Measurements from ENCODE around the gene TIGD6. TPM values are rescaled to one million over a fixed set of nuclear protein-coding genes. Genes with fewer than 3 reads are reported as not detected.

TIGD6 gene
- total RNA-seq, 2 donors from 2014 or later = 3.8 to 4.7 TPM

GRCh38 chr5:150021491-150022157 is 21.2 kb upstream of the TIGD6 start:
- DNase-seq (ENCODE audit: low spot score) = no peak
- intact Hi-C loops (cut with DNase I) = no loop called here

- DNase-seq (ENCODE audit: low spot score) = no peak
- intact Hi-C loops (cut with DNase I) = no loop called here
Observed at GRCh38 chr5:150020249-150020648, 19.8 kb upstream of the TIGD6 start.

GRCh38 chr5:150017226-150018005 is 17.0 kb upstream of the TIGD6 start:
- no peak for DNase-seq (ENCODE audit: low spot score)
- intact Hi-C loops (cut with DNase I) = no loop called here

- intact Hi-C loops (cut with DNase I) = no loop called here
- DNase-seq (ENCODE audit: low spot score) = no peak
Observed at GRCh38 chr5:150016537-150016936, 16.1 kb upstream of the TIGD6 start.

GRCh38 chr5:150015415-150015814 is 15.0 kb upstream of the TIGD6 start:
- no peak for DNase-seq (ENCODE audit: low spot score)
- intact Hi-C loops (cut with DNase I) = no loop called here

- intact Hi-C loops (cut with DNase I) = no loop called here
- DNase-seq (ENCODE audit: low spot score) = no peak
Observed at GRCh38 chr5:150014456-150014855, 14.0 kb upstream of the TIGD6 start.

- intact Hi-C loops (cut with DNase I) = no loop called here
- no peak for DNase-seq (ENCODE audit: low spot score)
Observed at GRCh38 chr5:150013931-150014330, 13.5 kb upstream of the TIGD6 start.

GRCh38 chr5:150009671-150010387 is 9.4 kb upstream of the TIGD6 start:
- intact Hi-C loops (cut with DNase I) = no loop called here
- DNase-seq (ENCODE audit: low spot score) = no peak

GRCh38 chr5:150007050-150007449 is 6.6 kb upstream of the TIGD6 start:
- intact Hi-C loops (cut with DNase I) = no loop called here
- no peak for DNase-seq (ENCODE audit: low spot score)

- intact Hi-C loops (cut with DNase I) = no loop called here
- DNase-seq (ENCODE audit: low spot score) = no peak
Observed at GRCh38 chr5:150006318-150006717, 5.9 kb upstream of the TIGD6 start.

- no peak for DNase-seq (ENCODE audit: low spot score)
- intact Hi-C loops (cut with DNase I) = no loop called here
Observed at GRCh38 chr5:150001660-150002486, 1.4 kb upstream of the TIGD6 start.

GRCh38 chr5:150000990-150001659 is 671 bp upstream of the TIGD6 start:
- intact Hi-C loops (cut with DNase I) = no loop called here
- peak; percentile 92 for DNase-seq (ENCODE audit: low spot score)

GRCh38 chr5:149999866-150000255 is 593 bp downstream of the TIGD6 start:
- intact Hi-C loops (cut with DNase I) = loop anchor here in 1 of 2 donors (10.0 kb wide), 1 partner anchor 165 kb away; no protein-coding TSS in a partner anchor
- no peak for DNase-seq (ENCODE audit: low spot score)

- intact Hi-C loops (cut with DNase I) = loop anchor here in 1 of 2 donors (10.0 kb wide), 1 partner anchor 165 kb away; no protein-coding TSS in a partner anchor
Observed at GRCh38 chr5:149999359-149999758, 1.1 kb downstream of the TIGD6 start.

GRCh38 chr5:149998281-149998680 is 2.2 kb downstream of the TIGD6 start:
- intact Hi-C loops (cut with DNase I) = loop anchor here in 1 of 2 donors (10.0 kb wide), 1 partner anchor 163 kb away; no protein-coding TSS in a partner anchor
- no peak for DNase-seq (ENCODE audit: low spot score)

More at GRCh38 chr5:149999359-149999758, 1.1 kb downstream of the TIGD6 start:
- no peak for DNase-seq (ENCODE audit: low spot score)

GRCh38 chr5:149996205-149996890 is 4.1 kb downstream of the TIGD6 start:
- intact Hi-C loops (cut with DNase I) = loop anchor here in 1 of 2 donors (10.0 kb wide), 1 partner anchor 162 kb away; no protein-coding TSS in a partner anchor
- DNase-seq (ENCODE audit: low spot score) = no peak

- intact Hi-C loops (cut with DNase I) = loop anchor here in 1 of 2 donors (10.0 kb wide), 1 partner anchor 161 kb away; no protein-coding TSS in a partner anchor
- no peak for DNase-seq (ENCODE audit: low spot score)
Observed at GRCh38 chr5:149995385-149996204, 4.9 kb downstream of the TIGD6 start.
